Suprapubic skin (tissue), 3 donors: Measurements from ENCODE around the gene GATA3.

Experiments used
- EP300 ChIP-seq: sonication (generic); formaldehyde crosslinking; IDR thresholded peaks from one replicate; pipeline ENCODE4 v1.6.1; 2017; ENCODE audit warnings: antibody characterized with exemption
- POLR2A ChIP-seq, 2 donors: fragments of 450-650 bp; IDR thresholded peaks; one replicate each; pipeline ENCODE4 v1.6.1; 2017; ENCODE audit warnings: antibody characterized with exemption in 2 of 2, mild to moderate bottlenecking in 2 of 2, moderate library complexity in 2 of 2
- TF ChIP-seq, protein P1 (sequence below), 2 donors: fragments of 200-600 bp in 1 of 2; fragments of 450-650 bp in 1 of 2; sonication (generic) in 1 of 2; IDR thresholded peaks; one replicate each; pipeline ENCODE4 v1.5.1; 2016 to 2019; ENCODE audit warnings: antibody characterized with exemption in 2 of 2, mild to moderate bottlenecking in 1 of 2, moderate library complexity in 1 of 2

DNA sequence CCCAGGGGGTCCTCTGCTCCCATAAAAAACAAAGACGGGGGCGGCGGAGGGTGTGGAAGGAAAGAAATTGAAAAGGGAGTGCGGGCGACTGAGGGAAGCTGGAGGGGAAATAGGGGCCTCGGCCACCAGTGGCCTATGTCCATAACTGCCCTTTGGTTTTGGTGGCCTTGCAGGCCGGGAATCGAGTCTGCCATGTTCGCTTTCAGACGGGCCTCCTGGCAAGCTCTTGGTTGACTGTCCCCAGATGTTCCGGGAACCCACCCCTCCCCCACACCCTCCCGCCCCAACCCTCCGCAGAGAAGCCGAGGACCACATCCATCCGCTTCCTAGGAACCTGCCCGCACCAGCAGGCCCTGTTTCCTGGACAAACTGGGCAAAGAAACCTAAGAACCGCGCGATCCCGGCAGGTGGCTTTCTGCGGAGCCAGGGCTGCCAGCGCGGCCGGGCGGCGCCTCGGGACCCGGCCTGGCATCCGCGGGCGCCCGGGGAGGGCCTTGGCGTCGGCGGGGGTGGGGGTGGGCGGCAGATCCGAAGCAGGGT lies 20.0 kb upstream of the GATA3 start:
- TF ChIP-seq POLR2A (IDR thresholded peaks at IDR 0.05) (no peak), EP300 (no peak)
- TF ChIP-seq, protein P1, sequence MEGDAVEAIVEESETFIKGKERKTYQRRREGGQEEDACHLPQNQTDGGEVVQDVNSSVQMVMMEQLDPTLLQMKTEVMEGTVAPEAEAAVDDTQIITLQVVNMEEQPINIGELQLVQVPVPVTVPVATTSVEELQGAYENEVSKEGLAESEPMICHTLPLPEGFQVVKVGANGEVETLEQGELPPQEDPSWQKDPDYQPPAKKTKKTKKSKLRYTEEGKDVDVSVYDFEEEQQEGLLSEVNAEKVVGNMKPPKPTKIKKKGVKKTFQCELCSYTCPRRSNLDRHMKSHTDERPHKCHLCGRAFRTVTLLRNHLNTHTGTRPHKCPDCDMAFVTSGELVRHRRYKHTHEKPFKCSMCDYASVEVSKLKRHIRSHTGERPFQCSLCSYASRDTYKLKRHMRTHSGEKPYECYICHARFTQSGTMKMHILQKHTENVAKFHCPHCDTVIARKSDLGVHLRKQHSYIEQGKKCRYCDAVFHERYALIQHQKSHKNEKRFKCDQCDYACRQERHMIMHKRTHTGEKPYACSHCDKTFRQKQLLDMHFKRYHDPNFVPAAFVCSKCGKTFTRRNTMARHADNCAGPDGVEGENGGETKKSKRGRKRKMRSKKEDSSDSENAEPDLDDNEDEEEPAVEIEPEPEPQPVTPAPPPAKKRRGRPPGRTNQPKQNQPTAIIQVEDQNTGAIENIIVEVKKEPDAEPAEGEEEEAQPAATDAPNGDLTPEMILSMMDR (IDR thresholded peaks at IDR 0.05), result no peak
